Mammary epithelial cell (primary cell): ENCODE measurements around the gene SLC25A21.

ENCODE experiments used
- CTCF ChIP-seq, 2 donors: IDR thresholded peaks in 1 of 2; conservative IDR thresholded peaks in 1 of 2; 2 replicates each; pipeline ENCODE4 v1.5.1; 2011 to 2012; ENCODE audit warnings: inconsistent platforms in 2 of 2, low read length in 2 of 2, mild to moderate bottlenecking in 2 of 2, control low read depth in 1 of 2, low read depth in 1 of 2; ENCODE audit not compliant: insufficient read depth in 1 of 2; ENCODE audit errors: extremely low read depth in 1 of 2
- EZH2 ChIP-seq: IDR thresholded peaks from 2 replicates; pipeline ENCODE4 v1.6.1; 2012; ENCODE audit warnings: low read length, inconsistent platforms, borderline replicate concordance

GRCh38 chr14:37054144-37054543 is 118.3 kb downstream of the SLC25A21 start:
- TF ChIP-seq CTCF (conservative IDR thresholded peaks at IDR 0.05 in 1 of 2, IDR thresholded peaks at IDR 0.05 in 1 of 2; ENCODE audit: extremely low read depth in 1 of 2, insufficient read depth in 1 of 2, low read depth in 1 of 2, low read length in 2 of 2), result no peak
- TF ChIP-seq EZH2, result no peak
